GM10248 (cell line): Measurements from ENCODE around the gene PXN.

Experiments
- CTCF ChIA-PET: fragments of 300-600 bp; sonication (Branson Sonifier 250); formaldehyde crosslinking; extraction: SDS; loops from one replicate; lab custom pipeline; 2021; ENCODE audit warnings: antibody characterized with exemption; lab: Yijun Ruan, JAX
- POLR2A ChIA-PET: fragments of 350-650 bp; sonication (Branson Sonifier 250); formaldehyde crosslinking; extraction: SDS; loops from one replicate; lab custom pipeline; 2020; ENCODE audit warnings: antibody characterized with exemption; lab: Yijun Ruan, JAX
- DNase-seq: peaks from one replicate; pipeline ENCODE4 v3.0.0; 2012; ENCODE audit errors: extremely low spot score
- TF ChIP-seq, protein P1 (sequence below): IDR thresholded peaks from 2 replicates; pipeline ENCODE4 v1.5.1; 2012; ENCODE audit warnings: mild to moderate bottlenecking, low read depth; ENCODE audit errors: extremely low read depth, missing control alignments, control extremely low read depth

The PXN gene

DNA sequence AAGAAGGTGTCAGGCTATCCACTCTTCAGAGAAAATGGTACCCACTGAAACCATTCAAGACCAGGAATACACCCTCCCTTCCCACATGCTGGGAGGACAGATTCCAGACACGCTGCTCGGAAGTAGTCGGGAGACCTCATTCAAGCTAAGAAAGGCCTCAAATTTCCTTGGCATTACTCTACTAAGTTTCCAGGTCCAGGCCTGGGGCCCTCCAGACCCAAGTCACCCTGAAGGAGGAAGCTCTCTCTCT lies 37.6 kb downstream of the PXN start:
- CTCF ChIA-PET = interaction anchor here (0.6 to 14.0 kb wide), 36 partner anchors 8 to 422 kb away, joined by 3 to 375 read pairs (median 5); partner anchors contain the start of genes PLA2G1B, POP5, PXN and RAB35
- POLR2A ChIA-PET = interaction anchor here (0.6 to 5.4 kb wide), 8 partner anchors 8 to 67 kb away, joined by 3 to 52 read pairs (median 4); partner anchors contain the start of genes RNU4-1, RNU4-2 and RPLP0
- DNase-seq = no peak
- TF ChIP-seq, protein P1, sequence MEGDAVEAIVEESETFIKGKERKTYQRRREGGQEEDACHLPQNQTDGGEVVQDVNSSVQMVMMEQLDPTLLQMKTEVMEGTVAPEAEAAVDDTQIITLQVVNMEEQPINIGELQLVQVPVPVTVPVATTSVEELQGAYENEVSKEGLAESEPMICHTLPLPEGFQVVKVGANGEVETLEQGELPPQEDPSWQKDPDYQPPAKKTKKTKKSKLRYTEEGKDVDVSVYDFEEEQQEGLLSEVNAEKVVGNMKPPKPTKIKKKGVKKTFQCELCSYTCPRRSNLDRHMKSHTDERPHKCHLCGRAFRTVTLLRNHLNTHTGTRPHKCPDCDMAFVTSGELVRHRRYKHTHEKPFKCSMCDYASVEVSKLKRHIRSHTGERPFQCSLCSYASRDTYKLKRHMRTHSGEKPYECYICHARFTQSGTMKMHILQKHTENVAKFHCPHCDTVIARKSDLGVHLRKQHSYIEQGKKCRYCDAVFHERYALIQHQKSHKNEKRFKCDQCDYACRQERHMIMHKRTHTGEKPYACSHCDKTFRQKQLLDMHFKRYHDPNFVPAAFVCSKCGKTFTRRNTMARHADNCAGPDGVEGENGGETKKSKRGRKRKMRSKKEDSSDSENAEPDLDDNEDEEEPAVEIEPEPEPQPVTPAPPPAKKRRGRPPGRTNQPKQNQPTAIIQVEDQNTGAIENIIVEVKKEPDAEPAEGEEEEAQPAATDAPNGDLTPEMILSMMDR = no peak

DNA sequence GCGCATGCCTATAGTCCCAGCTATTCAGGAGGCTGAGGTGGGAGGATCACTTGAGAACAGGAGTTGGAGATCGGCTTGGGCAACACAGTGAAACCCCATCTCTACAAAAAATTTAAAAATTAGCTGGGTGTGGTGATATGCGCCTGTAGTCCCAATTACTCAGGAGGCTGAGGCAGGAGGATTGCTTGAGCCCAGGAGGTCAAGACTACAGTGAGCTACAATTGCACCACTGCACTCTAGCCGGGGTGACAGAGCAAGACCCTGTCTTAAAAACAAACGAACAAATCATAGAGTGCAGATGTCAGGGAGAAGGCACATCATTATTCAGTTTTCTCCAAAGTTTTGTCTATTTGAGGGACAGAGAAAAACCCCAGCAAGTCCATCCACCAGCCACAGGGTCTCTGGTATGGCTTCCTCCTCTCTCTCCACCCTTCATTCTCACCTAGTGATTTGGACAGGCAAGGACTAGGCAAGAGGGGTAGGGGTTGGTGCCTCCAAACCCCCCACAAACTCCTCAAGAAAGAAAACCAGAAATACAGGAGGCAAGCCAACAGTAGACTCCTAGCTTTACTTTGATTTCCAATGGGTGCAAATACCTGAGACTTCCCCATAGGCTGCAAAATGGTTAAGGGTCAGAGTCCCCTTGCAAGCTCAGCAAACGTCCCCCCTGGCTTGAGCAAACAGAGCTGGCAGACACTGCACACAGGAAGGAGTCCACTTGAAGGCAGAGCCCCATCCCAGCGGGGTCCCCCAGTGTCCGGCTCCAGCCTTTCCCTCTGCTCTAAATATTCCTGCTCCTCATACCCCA lies 38.1 kb downstream of the PXN start:
- POLR2A ChIA-PET = interaction anchor here (0.6 to 5.4 kb wide), 9 partner anchors 8 to 67 kb away, joined by 3 to 52 read pairs (median 4); partner anchors contain the start of genes RNU4-1, RNU4-2 and RPLP0
- DNase-seq = no peak
- TF ChIP-seq, protein P1 = no peak
- CTCF ChIA-PET = interaction anchor here (0.6 to 14.0 kb wide), 40 partner anchors 8 to 422 kb away, joined by 3 to 375 read pairs (median 5); partner anchors contain the start of genes PLA2G1B, POP5, PXN and RAB35

DNA sequence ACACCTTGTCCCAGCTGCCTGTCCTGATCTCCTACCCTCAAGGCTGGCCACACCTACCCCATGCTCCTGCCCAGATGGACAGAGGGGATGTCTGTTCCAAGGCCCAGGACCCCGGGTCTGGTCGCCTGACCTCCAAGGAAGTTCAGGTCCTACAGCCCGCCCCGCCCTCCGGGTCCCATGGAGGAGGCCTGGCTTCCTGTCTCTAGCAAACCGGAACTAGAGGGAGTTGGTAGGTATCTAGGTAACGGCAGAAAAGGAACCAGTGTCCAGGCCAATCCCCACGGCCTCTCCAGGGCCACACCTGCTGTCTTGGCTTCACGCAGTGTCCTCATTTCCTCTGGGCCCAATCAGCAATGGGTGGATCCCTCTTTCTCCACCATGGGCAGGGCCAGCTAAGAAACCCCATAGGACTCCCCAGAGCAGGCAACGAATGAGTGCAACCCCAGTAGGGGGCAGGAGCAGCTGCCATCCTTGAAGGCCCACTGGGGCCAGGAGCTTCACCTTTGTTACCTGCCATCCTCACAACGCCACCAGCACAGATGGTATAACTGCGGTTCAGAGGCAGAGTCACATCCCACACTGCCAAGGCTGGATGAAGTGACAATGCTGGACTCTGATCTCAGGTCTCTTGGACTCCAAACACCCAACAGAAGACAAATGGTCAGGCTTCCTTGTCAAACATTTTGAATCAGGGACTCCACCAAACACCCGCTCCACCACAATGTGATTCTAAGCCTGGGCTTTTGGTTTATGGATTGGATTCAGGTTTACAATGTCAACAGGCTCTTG lies 39.5 kb downstream of the PXN start:
- TF ChIP-seq, protein P1 = no peak
- POLR2A ChIA-PET = interaction anchor here (0.5 to 5.4 kb wide), 4 partner anchors 25 to 65 kb away, joined by 4 to 52 read pairs (median 9); partner anchors contain the start of genes RNU4-1, RNU4-2 and RPLP0
- CTCF ChIA-PET = interaction anchor here (1.0 to 14.0 kb wide), 8 partner anchors 9 to 204 kb away, joined by 3 to 375 read pairs (median 10); partner anchors contain the start of genes PXN and RPLP0
- DNase-seq = peak; percentile 81

DNA sequence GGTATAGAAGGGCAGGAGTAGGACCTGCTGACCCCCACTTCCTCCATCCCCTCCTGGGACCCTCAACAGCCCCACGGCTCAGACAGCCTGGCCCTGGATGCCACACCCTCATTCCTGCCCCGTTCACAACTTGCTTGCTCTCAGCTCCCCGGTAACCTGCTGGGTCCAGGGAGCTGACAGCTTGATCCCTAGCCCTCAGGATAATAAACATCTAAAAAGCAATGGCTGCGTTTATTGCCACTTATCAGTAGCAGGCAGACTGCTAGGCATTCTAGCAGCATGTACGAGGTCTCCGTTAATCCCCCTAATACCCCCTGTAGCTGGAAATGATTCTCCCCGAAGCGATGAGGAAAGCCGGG lies 40.4 kb downstream of the PXN start:
- DNase-seq = no peak
- TF ChIP-seq, protein P1 = no peak

DNA sequence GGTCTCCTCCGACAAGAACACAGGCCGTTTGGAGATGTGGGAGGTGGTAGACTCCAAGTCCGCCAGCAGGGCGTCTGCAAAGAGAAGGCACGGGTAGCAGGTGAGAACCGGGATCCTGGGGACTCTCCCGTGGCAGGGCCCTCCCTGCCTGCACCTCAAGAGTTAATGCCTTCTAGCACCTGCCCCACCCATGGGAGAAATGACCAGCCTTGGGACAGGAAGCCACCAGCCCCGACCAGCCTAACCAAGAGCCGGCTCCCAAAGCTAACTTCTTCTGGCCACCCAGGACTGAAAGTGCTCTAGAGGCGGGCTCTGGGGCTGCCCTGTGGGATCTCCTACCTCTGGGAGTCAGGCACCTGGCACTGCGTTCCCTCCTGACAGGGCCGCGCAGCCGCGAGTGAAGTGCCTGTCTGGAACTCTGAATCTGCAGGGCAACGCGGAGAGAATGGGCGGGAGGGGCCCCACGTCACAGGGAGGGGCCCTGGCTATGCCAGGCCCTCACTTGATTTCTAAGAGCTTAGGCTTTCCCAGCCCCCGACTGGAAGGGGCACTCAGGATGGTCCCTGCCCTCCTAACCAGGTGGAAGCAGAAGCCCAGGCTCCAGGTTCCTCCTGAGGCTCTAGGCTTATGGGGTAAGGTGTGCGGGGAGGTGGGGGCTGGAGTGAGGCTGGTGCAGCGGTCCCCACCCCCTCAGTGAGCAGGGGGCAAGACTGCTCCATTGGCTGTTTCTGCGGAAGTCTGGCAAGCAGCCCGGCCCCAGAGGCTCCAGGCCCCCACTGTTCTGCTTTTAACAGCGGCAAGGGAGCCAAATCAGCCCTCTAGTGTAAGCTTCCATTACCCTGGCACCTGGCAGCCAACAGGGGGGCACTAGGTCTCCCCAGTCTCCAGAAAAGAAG lies 41.0 kb downstream of the PXN start:
- CTCF ChIA-PET = interaction anchor here (1.0 to 14.0 kb wide), 3 partner anchors 18 to 66 kb away, joined by 3 to 375 read pairs (median 271); partner anchors contain the start of gene PXN
- TF ChIP-seq, protein P1 = no peak
- POLR2A ChIA-PET = interaction anchor here (1.7 to 5.4 kb wide), 2 partner anchors 23 to 67 kb away, joined by 13 to 52 read pairs; partner anchors contain the start of genes RNU4-1, RNU4-2 and RPLP0
- DNase-seq = peak; percentile 57

More for the DNA sequence above, 40.4 kb downstream of the PXN start:
- ChIA-PET CTCF (interaction anchor here (1.0 to 14.0 kb wide), 4 partner anchors 18 to 65 kb away, joined by 3 to 375 read pairs (median 144); partner anchors contain the start of genes PXN and RPLP0), POLR2A (interaction anchor here (1.7 to 5.4 kb wide), 2 partner anchors 24 to 66 kb away, joined by 13 to 52 read pairs; partner anchors contain the start of genes RNU4-1, RNU4-2 and RPLP0)
